IMR-90 (cell line): ENCODE data around the gene CDH13.

Source experiments
- CEBPB ChIP-seq: IDR thresholded peaks from 2 replicates; pipeline ENCODE4 v1.6.1; 2012; ENCODE audit warnings: low read depth, low read length, improper control_type of control experiment
- CHD1 ChIP-seq: IDR thresholded peaks from 2 replicates; pipeline ENCODE4 v1.6.1; 2012; ENCODE audit warnings: low read depth, low read length, improper control_type of control experiment
- CTCF ChIP-seq: conservative IDR thresholded peaks from 2 replicates; pipeline ENCODE4 v1.5.1; 2012; ENCODE audit warnings: mild to moderate bottlenecking, low read depth, low read length, improper control_type of control experiment
- FOS ChIP-seq: fragments of 150-350 bp; IDR thresholded peaks from 2 replicates; pipeline ENCODE4 v1.6.1; 2016; ENCODE audit warnings: low read depth, low read length
- MAFK ChIP-seq: IDR thresholded peaks from 2 replicates; pipeline ENCODE4 v1.6.1; 2012; ENCODE audit warnings: low read depth, low read length, improper control_type of control experiment
- POLR2A ChIP-seq: IDR thresholded peaks from 2 replicates; pipeline ENCODE4 v1.6.1; 2012; ENCODE audit warnings: mild to moderate bottlenecking, low read depth, low read length
- RAD21 ChIP-seq: IDR thresholded peaks from 2 replicates; pipeline ENCODE4 v1.6.1; 2012; ENCODE audit warnings: low read length, improper control_type of control experiment
- RCOR1 ChIP-seq: IDR thresholded peaks from 2 replicates; pipeline ENCODE4 v1.6.1; 2012; ENCODE audit warnings: mild to moderate bottlenecking, low read length, improper control_type of control experiment; ENCODE audit not compliant: insufficient replicate concordance
- RFX5 ChIP-seq: IDR thresholded peaks from 2 replicates; pipeline ENCODE4 v1.8.0; 2012; ENCODE audit warnings: low read depth, mild to moderate bottlenecking, low read length, moderate library complexity
- USF2 ChIP-seq: fragments of 150-350 bp; IDR thresholded peaks from 2 replicates; pipeline ENCODE4 v1.6.1; 2017; ENCODE audit warnings: mild to moderate bottlenecking, antibody characterized with exemption, low read length, low read depth

- no peak for TF ChIP-seq CHD1
- TF ChIP-seq CTCF, result no peak
- no peak for TF ChIP-seq USF2
- TF ChIP-seq POLR2A, result no peak
- TF ChIP-seq RFX5, result no peak
- no peak for TF ChIP-seq CEBPB
- TF ChIP-seq RAD21, result no peak
- TF ChIP-seq MAFK, result no peak
- no peak for TF ChIP-seq FOS
- TF ChIP-seq RCOR1, result no peak
These were observed 23.0 kb downstream of the CDH13 start for GRCh38 chr16:82649766-82650165.
